GM12878 (cell line): ENCODE results near the gene NR2F1-AS1. TPM values are rescaled to one million over a fixed set of nuclear protein-coding genes. Genes with fewer than 3 reads are reported as not detected.

Experiments
- ATAC-seq: fragments of 200-7000 bp; cut with Tn5 transposase; 3 replicates; pipeline ENCODE4 v1.9.1; 2020; ENCODE audit warnings: mild to moderate bottlenecking, moderate library complexity
- BruUV-seq: library from RNA; stranded (reverse); fragments of 400-500 nt; replicated peaks from 2 replicates; lab custom pipeline; 2021; lab: Mats Ljungman, UMichigan
- CTCF ChIA-PET: fragments of 300-600 bp; sonication (Branson Sonifier 250); formaldehyde crosslinking; extraction: SDS; loops from one replicate; lab custom pipeline; 2021; ENCODE audit warnings: inconsistent platforms; lab: Yijun Ruan, JAX
- POLR2A ChIA-PET: fragments of 350-600 bp; formaldehyde crosslinking; extraction: SDS; loops from one replicate; lab custom pipeline; 2021; ENCODE audit warnings: inconsistent platforms; lab: Charles Lee
- RAD21 ChIA-PET: fragments of 300-600 bp; sonication (Branson Sonifier 250); formaldehyde crosslinking; loops from one replicate; lab custom pipeline; 2023; ENCODE audit warnings: antibody characterized with exemption; ENCODE audit not compliant: unreplicated experiment; lab: Charles Lee
- SMC1A ChIA-PET: fragments of 300-600 bp; sonication (Branson Sonifier 250); formaldehyde crosslinking; loops from one replicate; lab custom pipeline; 2023; ENCODE audit not compliant: unreplicated experiment, uncharacterized antibody; lab: Charles Lee
- DNase-seq: peaks from one replicate; pipeline ENCODE4 v3.0.0-alpha.2; 2011; ENCODE audit warnings: low read depth, low spot score
- FAIRE-seq: peaks from 3 replicates; lab custom pipeline; 2011; peaks lifted over from hg19 to GRCh38; lab: Jason Lieb, UNC
- H2AFZ ChIP-seq: 2 replicates; pipeline ENCODE4 v1.6.0; 2011; ENCODE audit warnings: low read depth, low read length, control low read depth; ENCODE audit not compliant: control insufficient read depth
- H3K27ac ChIP-seq: 2 replicates; pipeline ENCODE4 v1.5.1; 2011; ENCODE audit warnings: control low read depth; ENCODE audit not compliant: control insufficient read depth, insufficient read depth
- H3K27me3 ChIP-seq, 2 experiments: replicated peaks in 1 of 2; 2 replicates each; pipeline versions ENCODE4 v1.6.0 to v1.6.1; 2011; ENCODE audit warnings: low read length in 1 of 2; ENCODE audit not compliant: control insufficient read depth in 2 of 2, insufficient read depth in 2 of 2
- H3K36me3 ChIP-seq, 2 experiments: 2 replicates each; pipeline ENCODE4 v1.5.1; 2011; ENCODE audit warnings: low read length in 1 of 2; ENCODE audit not compliant: control insufficient read depth in 2 of 2, insufficient read depth in 2 of 2
- H3K4me1 ChIP-seq: 2 replicates; pipeline ENCODE4 v1.6.1; 2011; ENCODE audit warnings: mild to moderate bottlenecking, low read length, moderate library complexity, mixed read lengths; ENCODE audit not compliant: control insufficient read depth, insufficient read depth
- H3K4me2 ChIP-seq: 2 replicates; pipeline ENCODE4 v1.6.0; 2011; ENCODE audit warnings: control low read depth; ENCODE audit not compliant: control insufficient read depth, insufficient read depth
- H3K4me3 ChIP-seq: fragments of 200-600 bp; sonication (generic); 2 replicates; pipeline ENCODE4 v1.5.1; 2016
- H3K79me2 ChIP-seq: 2 replicates; pipeline ENCODE4 v1.6.0; 2011; ENCODE audit warnings: low read length; ENCODE audit not compliant: control insufficient read depth, insufficient read depth
- H3K9ac ChIP-seq: 2 replicates; pipeline ENCODE4 v1.8.0; 2011; ENCODE audit warnings: low read length, control low read depth, mixed read lengths; ENCODE audit not compliant: control insufficient read depth, insufficient read depth
- H3K9me3 ChIP-seq: replicated peaks from 3 replicates; pipeline ENCODE4 v1.5.1; 2011; ENCODE audit warnings: mild to moderate bottlenecking, low read length; ENCODE audit not compliant: control insufficient read depth, insufficient read depth
- H4K20me1 ChIP-seq: 2 replicates; pipeline ENCODE4 v1.6.0; 2011; ENCODE audit not compliant: control insufficient read depth, insufficient read depth
- BCLAF1 ChIP-seq: fragments of 450-650 bp; IDR thresholded peaks from 2 replicates; pipeline ENCODE4 v1.6.1; 2017; ENCODE audit warnings: antibody characterized with exemption, mild to moderate bottlenecking, moderate library complexity
- BRCA1 ChIP-seq: IDR thresholded peaks from 2 replicates; pipeline ENCODE4 v1.6.1; 2011; ENCODE audit warnings: low read depth, low read length, improper control_type of control experiment
- FOS ChIP-seq: IDR thresholded peaks from 3 replicates; pipeline ENCODE4 v1.6.1; 2011; ENCODE audit warnings: borderline replicate concordance; ENCODE audit not compliant: insufficient read length; ENCODE audit errors: extremely low read depth
- GATAD2B ChIP-seq: fragments of 450-650 bp; conservative IDR thresholded peaks from 2 replicates; pipeline ENCODE4 v1.6.1; 2017; ENCODE audit warnings: low read depth, mild to moderate bottlenecking, moderate library complexity
- JUND ChIP-seq: IDR thresholded peaks from 2 replicates; pipeline ENCODE4 v1.6.1; 2012; ENCODE audit warnings: low read depth, mild to moderate bottlenecking, low read length, improper control_type of control experiment, moderate library complexity
- NBN ChIP-seq: fragments of 450-650 bp; IDR thresholded peaks from 2 replicates; pipeline ENCODE4 v1.6.1; 2016
- NFIC ChIP-seq: IDR thresholded peaks from 2 replicates; pipeline ENCODE4 v1.6.1; 2012; ENCODE audit warnings: low read depth, mild to moderate bottlenecking, inconsistent platforms, low read length, moderate library complexity
- SKIL ChIP-seq: fragments of 450-650 bp; IDR thresholded peaks from 2 replicates; pipeline ENCODE4 v1.6.1; 2017; ENCODE audit warnings: mild to moderate bottlenecking, low read depth, inconsistent platforms; ENCODE audit not compliant: poor library complexity, severe bottlenecking
- ZNF24 ChIP-seq: fragments of 450-650 bp; IDR thresholded peaks from 2 replicates; pipeline ENCODE4 v1.6.1; 2017; ENCODE audit warnings: antibody characterized with exemption, mild to moderate bottlenecking
- whole genome bisulfite sequencing: methylation state at CpG from one replicate; pipeline ENCODE4 v1.1.6; 2016; ENCODE audit warnings: low lambda C conversion rate; ENCODE audit not compliant: insufficient replicate concordance, insufficient coverage; ENCODE audit errors: missing lambda C conversion rate; 5-methylcytosine and 5-hydroxymethylcytosine counted together
- in situ Hi-C: fragments of 300-500 bp; cut with MboI; formaldehyde crosslinking; loops from 9 replicates; pipeline ENCODE4 v1.14.3; 2018; ENCODE audit warnings: mixed read lengths
- intact Hi-C: fragments of 100-400 bp; cut with micrococcal nuclease; formaldehyde crosslinking; loops from one replicate; pipeline ENCODE4 v1.14.2; 2022; ENCODE audit not compliant: unreplicated experiment
- polyA plus RNA-seq, 11 experiments: library from polyadenylated mRNA; depleted of rRNA in 4 of 11; unstranded in 6 of 11; stranded (reverse) in 5 of 11; fragments of >200 nt; fragmentation: Nextera tagmentation in 4 of 11; fragmentation: Illumina TruSeq in 1 of 11; extraction: Ambion mirVana in 4 of 11; extraction: Trizol in 1 of 11; gene quantifications; 1 replicate in 1 of 11; 2 replicates in 10 of 11; pipeline versions ENCODE4 v1.2.1 to v1.2.3, GENCODE V29; 2011 to 2016; ENCODE audit warnings: inconsistent platforms in 2 of 11, missing spikeins in 2 of 11, low read depth in 1 of 11
- total RNA-seq, 4 experiments: library from RNA; depleted of rRNA in 3 of 4; stranded (reverse); fragments of >200 nt in 3 of 4; fragmentation: Illumina TruSeq in 1 of 4; extraction: Trizol in 1 of 4; gene quantifications; 2 replicates each; pipeline versions ENCODE4 v1.2.1 to v1.2.3, GENCODE V29; 2013 to 2021

The NR2F1-AS1 gene
- total and polyA plus RNA-seq, 10 of the 15 experiments (the other 5 are each of a cell fraction or from before 2014, with no cell fraction given): 0.11 to 0.85 (median 0.27) TPM

DNA sequence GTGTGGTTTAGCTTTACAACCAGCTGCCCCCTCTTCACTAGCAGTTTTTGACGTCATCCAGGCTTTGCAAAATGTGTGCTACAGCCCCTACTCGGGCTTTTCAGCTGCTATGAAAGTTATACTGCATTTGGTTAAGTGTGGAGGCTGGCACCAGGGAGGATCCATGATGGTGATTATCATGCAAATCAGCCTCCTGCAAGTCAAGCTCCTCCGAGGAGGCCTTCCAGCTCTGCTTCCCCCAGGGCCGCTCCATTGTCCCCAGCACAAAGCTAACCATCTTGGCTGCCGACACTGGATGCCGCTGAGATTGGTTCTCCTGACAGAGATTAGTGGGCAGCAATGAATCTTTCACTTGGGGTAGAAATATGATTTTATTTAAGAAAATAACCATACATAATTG, 159.6 kb downstream of the NR2F1-AS1 start (continued):
- TF ChIP-seq SKIL (no peak), NBN (no peak), BCLAF1 (no peak), JUND (no peak), NFIC (no peak), FOS (no peak)

DNA sequence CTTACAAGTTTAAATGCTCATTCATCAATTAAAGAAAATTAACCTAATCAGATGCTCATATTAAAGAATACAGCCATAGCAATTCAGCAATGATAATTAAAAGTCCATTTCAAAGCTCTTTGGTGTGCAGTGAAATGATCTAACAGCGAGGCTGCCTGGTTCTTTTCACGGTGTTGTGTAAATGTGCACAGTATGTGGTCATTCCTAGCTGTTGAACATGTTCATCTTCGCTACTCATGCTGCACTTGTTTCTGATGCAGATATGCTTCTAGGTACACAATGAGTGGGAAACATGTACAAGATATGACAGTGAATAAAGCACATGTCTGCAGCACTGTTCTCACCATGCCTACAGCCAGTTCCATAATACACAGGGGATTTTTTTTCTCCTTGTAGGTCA, 163.5 kb downstream of the NR2F1-AS1 start:
- 21% methylated on average over 3 of the region's 3 CpGs for WGBS
- no peaks in the 10 kb centered on the region for H3K9me3 ChIP-seq
- FAIRE-seq (no peak), DNase-seq (no peak), ATAC-seq (no peak)
- no TSS peak for BruUV-seq
- intact Hi-C loops: no loop called here
- H3K27me3 ChIP-seq: no peaks in the 10 kb centered on the region; a peak in 1 of 4 replicates
- in situ Hi-C loops: no loop called here
- no peak overlapping the region for H3K27ac ChIP-seq
- ChIA-PET RAD21 (no interaction called here), CTCF (no interaction called here), SMC1A (interaction anchor here (1.0 to 1.8 kb wide), 3 partner anchors 9 to 19 kb away, joined by 3 to 5 read pairs (median 5); no protein-coding TSS in a partner anchor), POLR2A (no interaction called here)
- no peaks in the 10 kb centered on the region for H3K4me1 ChIP-seq
- H3K79me2 ChIP-seq: no peaks in the 10 kb centered on the region
- TF ChIP-seq GATAD2B: no peak
- TF ChIP-seq ZNF24: no peak
- TF ChIP-seq BRCA1: no peak
- H2AFZ ChIP-seq: no peak overlapping the region
- H3K4me2 ChIP-seq: no peak overlapping the region
- H3K9ac ChIP-seq: no peak overlapping the region
- no peaks in the 10 kb centered on the region for H4K20me1 ChIP-seq
- H3K36me3 ChIP-seq: no peaks in the 10 kb centered on the region
- H3K4me3 ChIP-seq: no peak overlapping the region
